KG1 (cell line): ENCODE data around the gene ZFP30.

Source experiments
- DNase-seq: peaks from one replicate; lab custom pipeline; 2025; lab: John Stamatoyannopoulos, UW

Gene ZFP30

DNA sequence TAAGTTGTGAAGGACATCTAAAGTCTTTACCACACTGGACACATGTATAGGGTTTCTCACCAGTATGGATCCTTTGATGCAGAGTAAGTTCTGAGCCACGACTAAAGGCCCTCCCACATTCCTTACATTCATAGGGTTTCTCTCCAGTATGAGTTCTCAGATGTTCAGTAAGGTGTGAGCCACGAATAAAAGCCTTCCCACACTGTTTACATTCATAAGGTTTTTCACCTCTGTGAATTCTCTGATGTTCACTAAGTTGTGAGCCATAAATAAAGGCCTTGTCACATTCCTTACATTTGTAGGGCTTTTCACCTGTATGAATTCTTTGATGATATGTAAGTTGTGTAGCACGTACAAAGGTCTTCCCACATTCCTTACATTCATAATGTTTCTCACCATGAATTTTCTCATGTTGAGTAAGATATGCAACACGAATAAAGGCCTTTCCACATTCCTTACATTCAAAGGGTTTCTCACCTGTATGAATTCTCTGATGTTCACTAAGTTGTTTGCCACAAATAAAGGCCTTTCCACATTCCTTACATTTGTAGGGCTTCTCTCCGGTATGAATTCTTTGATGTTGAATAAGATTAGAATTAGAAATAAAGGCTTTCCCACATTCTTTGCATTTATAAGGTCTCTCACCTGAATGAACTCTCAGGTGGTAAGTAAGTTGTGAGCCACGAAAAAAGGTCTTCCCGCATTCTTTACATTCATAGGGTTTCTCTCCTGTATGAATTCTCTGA, 90.5 kb downstream of the ZFP30 start:
- no peak for DNase-seq
